GM12872 (cell line): Measurements from ENCODE around the gene NKPD1.

Experiments used
- CTCF ChIP-seq: IDR thresholded peaks from 3 replicates; pipeline ENCODE4 v1.5.1; 2011; ENCODE audit warnings: low read depth, mild to moderate bottlenecking, low read length, moderate library complexity; ENCODE audit not compliant: insufficient read depth

Gene NKPD1

GRCh38 chr19:45179072-45179891, 18.5 kb upstream of the NKPD1 start:
- no peak for TF ChIP-seq CTCF

GRCh38 chr19:45178262-45179071, 17.7 kb upstream of the NKPD1 start, which contains the start of gene BLOC1S3:
Gene BLOC1S3 (plus strand): TSS chr19:45178784. CDS start chr19:45179297, 513 bp downstream.
- TF ChIP-seq CTCF: peak; percentile 39; the same call in 2 of the 3 replicates

- TF ChIP-seq CTCF: no peak
Observed at GRCh38 chr19:45177817-45178261, 17.1 kb upstream of the NKPD1 start, which contains the start of gene TRAPPC6A. Gene TRAPPC6A (minus strand): TSS chr19:45178237. CDS start chr19:45178218, 19 bp downstream.

GRCh38 chr19:45175515-45176345, 14.9 kb upstream of the NKPD1 start:
- TF ChIP-seq CTCF: no peak

GRCh38 chr19:45173816-45174215, 13.0 kb upstream of the NKPD1 start:
- no peak for TF ChIP-seq CTCF

GRCh38 chr19:45172611-45173208, 11.9 kb upstream of the NKPD1 start:
- TF ChIP-seq CTCF: no peak

GRCh38 chr19:45172173-45172572, 11.4 kb upstream of the NKPD1 start:
- no peak for TF ChIP-seq CTCF
